Measurements from ENCODE around the gene REV3L. TPM values are rescaled to one million over a fixed set of nuclear protein-coding genes. Genes with fewer than 3 reads are reported as not detected.

Gene REV3L
- total RNA-seq, 1 experiment from 2014 or later, result 12.8 TPM

DNA sequence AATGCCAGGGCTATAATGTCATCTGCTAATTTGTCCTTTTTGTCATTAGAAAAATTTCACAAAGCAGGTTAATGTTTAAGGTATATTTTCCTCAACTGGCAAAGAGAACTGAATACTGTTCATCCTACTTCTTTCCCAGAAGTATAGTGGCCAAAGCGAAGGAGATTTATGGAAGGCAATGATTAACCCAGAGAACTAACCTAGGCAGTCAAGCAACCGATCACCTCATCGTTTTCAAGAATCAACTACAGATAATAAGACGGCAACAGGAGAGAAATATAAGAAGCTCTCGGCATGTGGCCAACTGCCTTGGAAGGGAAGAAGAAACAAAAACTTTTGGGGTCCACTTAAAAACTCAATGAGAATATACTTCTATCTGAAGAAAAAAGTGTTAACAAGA lies 38.2 kb downstream of the REV3L start:
- H3K27ac ChIP-seq (ENCODE audit: low read depth, low read length), result no peak overlapping the region
- BruUV-seq (replicated peaks), result no TSS peak
- no peaks in the 10 kb centered on the region for H3K27me3 ChIP-seq (ENCODE audit: insufficient read depth, low read length)
- ChIA-PET CTCF (interaction anchor here (0.7 kb wide), 1 partner anchor 20 kb away, joined by 3 read pairs; no protein-coding TSS in a partner anchor), RAD21 (ENCODE audit: low non-redundant PET in 1 of 2, low total read pairs in 2 of 2, uncharacterized antibody in 2 of 2, unreplicated experiment in 2 of 2) (no interaction called here), POLR2A (no interaction called here)
- H3K9ac ChIP-seq (ENCODE audit: low read length), result no peak overlapping the region
- ATAC-seq (no peak), DNase-seq (ENCODE audit: low read depth, low spot score) (no peak)
- H3K4me1 ChIP-seq (ENCODE audit: control insufficient read depth in 1 of 2, insufficient read depth in 2 of 2, low read length in 2 of 2), result no peaks in the 10 kb centered on the region
- peaks cover 70% of the 10 kb centered on the region for H3K79me2 ChIP-seq (ENCODE audit: insufficient read depth, low read length)
- H3K9me3 ChIP-seq (ENCODE audit: control insufficient read depth in 1 of 2, insufficient read depth in 1 of 2, low read depth in 1 of 2, low read length in 2 of 2), result no peaks in the 10 kb centered on the region
- H3K4me2 ChIP-seq (ENCODE audit: low read length), result no peak overlapping the region
- TF ChIP-seq CBX3 (IDR thresholded peaks at IDR 0.05; ENCODE audit: low read depth) (no peak), CTCF (IDR thresholded peaks at IDR 0.05 in 2 of 3, conservative IDR thresholded peaks at IDR 0.05 in 1 of 3; ENCODE audit: borderline replicate concordance in 1 of 3, insufficient read depth in 1 of 3, low read depth in 2 of 3, low read length in 2 of 3) (no peak), FOSL1 (IDR thresholded peaks at IDR 0.05; ENCODE audit: low read depth) (no peak), SP1 (IDR thresholded peaks at IDR 0.05; ENCODE audit: low read depth) (no peak), EZH2 (IDR thresholded peaks at IDR 0.05) (no peak), EGR1 (IDR thresholded peaks at IDR 0.05; ENCODE audit: low read depth) (no peak), ELF1 (IDR thresholded peaks at IDR 0.05; ENCODE audit: borderline replicate concordance, low read depth) (no peak), CEBPB (IDR thresholded peaks at IDR 0.05; ENCODE audit: low read depth) (no peak), EZH2phosphoT487 (IDR thresholded peaks at IDR 0.05; ENCODE audit: borderline replicate concordance) (no peak), JUND (IDR thresholded peaks at IDR 0.05) (no peak), POLR2A (IDR thresholded peaks at IDR 0.05; ENCODE audit: borderline replicate concordance, extremely low read depth, insufficient read depth, insufficient read length) (no peak), ZFX (IDR thresholded peaks at IDR 0.05) (no peak)
- no peak overlapping the region for H2AFZ ChIP-seq (ENCODE audit: low read depth, low read length, poor library complexity, severe bottlenecking)
- no peaks in the 10 kb centered on the region for H3K9me2 ChIP-seq (ENCODE audit: insufficient read depth)
- intact Hi-C loops (cut with micrococcal nuclease), result no loop called here
- no peak overlapping the region for H3K4me3 ChIP-seq (replicated peaks in 1 of 2; ENCODE audit: low read depth in 1 of 2, low read length in 2 of 2)
- no peaks in the 10 kb centered on the region; the same call in 1 of the 2 replicates for H4K20me1 ChIP-seq (ENCODE audit: insufficient read depth)
- H3K36me3 ChIP-seq (ENCODE audit: control insufficient read depth in 1 of 2, insufficient read depth in 2 of 2, low read length in 2 of 2), result no peaks in the 10 kb centered on the region
